Thyroid gland (tissue), 4 donors: ENCODE data around the gene CYP2A6. TPM values are rescaled to one million over a fixed set of nuclear protein-coding genes. Genes with fewer than 3 reads are reported as not detected.
A peak's percentile ranks its signal among the peaks of the same experiment; 100 is the strongest.

Source experiments
- DNase-seq, 2 donors: peaks; one replicate each; pipeline ENCODE4 v3.0.0-alpha.2; 2019
- H3K27ac ChIP-seq, 3 donors: fragments of 200-600 bp; sonication (generic); 1 replicate in 2 of 3; 2 replicates in 1 of 3; pipeline ENCODE4 v1.5.1; 2016 to 2019; ENCODE audit warnings: mild to moderate bottlenecking in 1 of 3, moderate library complexity in 1 of 3
- H3K27me3 ChIP-seq: fragments of 200-600 bp; sonication (generic); one replicate; pipeline ENCODE4 v1.5.1; 2019
- H3K36me3 ChIP-seq, 2 donors: fragments of 200-600 bp; sonication (generic); one replicate each; pipeline ENCODE4 v1.5.1; 2016 to 2019
- H3K4me1 ChIP-seq, 2 donors: fragments of 200-600 bp; sonication (generic); one replicate each; pipeline ENCODE4 v1.5.1; 2017 to 2019
- H3K4me3 ChIP-seq, 3 donors: fragments of 200-600 bp; sonication (generic); replicated peaks in 1 of 3; 1 replicate in 2 of 3; 2 replicates in 1 of 3; pipeline ENCODE4 v1.5.1; 2016; ENCODE audit warnings: mild to moderate bottlenecking in 1 of 3
- H3K9me3 ChIP-seq: fragments of 200-600 bp; sonication (generic); one replicate; pipeline ENCODE4 v1.5.1; 2017
- POLR2A ChIP-seq, 2 donors: fragments of 450-650 bp; IDR thresholded peaks; one replicate each; pipeline ENCODE4 v1.6.1; 2017; ENCODE audit warnings: antibody characterized with exemption in 2 of 2, mild to moderate bottlenecking in 2 of 2, moderate library complexity in 1 of 2
- WGBS, 2 donors: methylation state at CpG; one replicate each; pipeline ENCODE4 v1.1.5; 2017; 5-methylcytosine and 5-hydroxymethylcytosine counted together
- intact Hi-C: fragments of 100-400 bp; cut with DNase I; formaldehyde crosslinking; loops from one replicate; pipeline ENCODE4 v1.15.1; 2023
- total RNA-seq, 4 donors: library from RNA; depleted of rRNA; stranded (reverse); fragments of >200 nt; gene quantifications; one replicate each; pipeline ENCODE4 v1.2.3, GENCODE V29; 2016
- TF ChIP-seq, protein P1 (sequence below), 6 experiments: fragments of 200-600 bp in 3 of 6; fragments of 450-650 bp in 3 of 6; sonication (generic) in 3 of 6; IDR thresholded peaks; one replicate each; pipeline ENCODE4 v1.5.1; 2016 to 2019; ENCODE audit warnings: antibody characterized with exemption in 6 of 6, mild to moderate bottlenecking in 2 of 6, inconsistent platforms in 1 of 6, moderate library complexity in 1 of 6

Gene CYP2A6
- total RNA-seq, 4 donors from 2014 or later = not detected

GRCh38 chr19:40806423-40807146 lies 43.7 kb downstream of the CYP2A6 start:
- Histone ChIP-seq H3K27me3 (no peaks in the 10 kb centered on the region), H3K9me3 (no peaks in the 10 kb centered on the region), H3K4me3 (no peak overlapping the region), H3K36me3 (peaks cover 13 to 22% of the 10 kb centered on the region in 2 donors), H3K4me1 (peaks cover 47 to 90% of the 10 kb centered on the region in 2 donors), H3K27ac (peak overlapping the region in 2 of 3 donors; percentile 79 to 85)
- WGBS, 2 donors = 49% methylated on average over 25 to 26 of the region's 26 CpGs
- intact Hi-C loops = no loop called here
- DNase-seq = peak; percentile 53 to 54
- TF ChIP-seq, protein P1, sequence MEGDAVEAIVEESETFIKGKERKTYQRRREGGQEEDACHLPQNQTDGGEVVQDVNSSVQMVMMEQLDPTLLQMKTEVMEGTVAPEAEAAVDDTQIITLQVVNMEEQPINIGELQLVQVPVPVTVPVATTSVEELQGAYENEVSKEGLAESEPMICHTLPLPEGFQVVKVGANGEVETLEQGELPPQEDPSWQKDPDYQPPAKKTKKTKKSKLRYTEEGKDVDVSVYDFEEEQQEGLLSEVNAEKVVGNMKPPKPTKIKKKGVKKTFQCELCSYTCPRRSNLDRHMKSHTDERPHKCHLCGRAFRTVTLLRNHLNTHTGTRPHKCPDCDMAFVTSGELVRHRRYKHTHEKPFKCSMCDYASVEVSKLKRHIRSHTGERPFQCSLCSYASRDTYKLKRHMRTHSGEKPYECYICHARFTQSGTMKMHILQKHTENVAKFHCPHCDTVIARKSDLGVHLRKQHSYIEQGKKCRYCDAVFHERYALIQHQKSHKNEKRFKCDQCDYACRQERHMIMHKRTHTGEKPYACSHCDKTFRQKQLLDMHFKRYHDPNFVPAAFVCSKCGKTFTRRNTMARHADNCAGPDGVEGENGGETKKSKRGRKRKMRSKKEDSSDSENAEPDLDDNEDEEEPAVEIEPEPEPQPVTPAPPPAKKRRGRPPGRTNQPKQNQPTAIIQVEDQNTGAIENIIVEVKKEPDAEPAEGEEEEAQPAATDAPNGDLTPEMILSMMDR (IDR thresholded peaks at IDR 0.05) = peak in 5 of 6 experiments; percentile 33 to 56 (median 44)
- no peak for TF ChIP-seq POLR2A (IDR thresholded peaks at IDR 0.05)

DNA sequence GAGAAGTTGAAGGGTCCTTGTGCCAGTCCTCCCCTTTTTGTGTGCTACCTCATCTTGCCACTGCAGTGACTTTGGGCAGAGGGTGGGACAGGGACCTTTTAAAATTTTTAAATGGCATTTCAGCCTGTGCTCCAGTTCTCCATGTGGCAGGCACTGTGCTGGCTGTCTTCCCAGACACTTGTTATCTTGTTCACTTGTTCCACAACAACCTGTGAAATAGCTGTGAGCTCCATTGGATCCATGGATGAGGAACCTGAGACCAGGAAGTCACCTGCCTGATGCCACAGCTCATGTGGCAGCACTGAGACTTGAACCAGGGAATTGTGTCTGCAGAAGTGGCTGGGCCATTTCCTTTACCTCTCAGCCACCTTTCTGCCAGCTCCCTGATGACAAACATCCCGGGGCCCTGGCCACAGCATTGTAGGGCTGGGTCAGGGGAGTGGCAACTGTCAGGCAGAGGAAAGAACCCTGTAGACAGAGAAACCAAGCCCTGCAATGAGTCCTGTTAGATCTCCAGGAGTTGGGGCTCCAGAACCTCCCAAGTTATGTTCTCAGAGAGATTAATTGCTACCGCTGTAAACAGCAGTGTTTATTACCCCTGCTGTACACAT lies 44.9 kb downstream of the CYP2A6 start:
- H3K27ac ChIP-seq = peak overlapping the region; percentile 57 to 85 (median 79)
- H3K4me3 ChIP-seq = no peak overlapping the region
- H3K4me1 ChIP-seq = peaks cover 53 to 92% of the 10 kb centered on the region in 2 donors
- H3K27me3 ChIP-seq = no peaks in the 10 kb centered on the region
- WGBS, 2 donors = 67 to 80% methylated on average over 2 of the region's 2 CpGs
- H3K36me3 ChIP-seq = peaks cover 21 to 31% of the 10 kb centered on the region in 2 donors
- no peaks in the 10 kb centered on the region for H3K9me3 ChIP-seq
- intact Hi-C loops = no loop called here
- no peak for TF ChIP-seq POLR2A (IDR thresholded peaks at IDR 0.05)
- TF ChIP-seq, protein P1 (IDR thresholded peaks at IDR 0.05) = no peak
- DNase-seq = peak; percentile 87

DNA sequence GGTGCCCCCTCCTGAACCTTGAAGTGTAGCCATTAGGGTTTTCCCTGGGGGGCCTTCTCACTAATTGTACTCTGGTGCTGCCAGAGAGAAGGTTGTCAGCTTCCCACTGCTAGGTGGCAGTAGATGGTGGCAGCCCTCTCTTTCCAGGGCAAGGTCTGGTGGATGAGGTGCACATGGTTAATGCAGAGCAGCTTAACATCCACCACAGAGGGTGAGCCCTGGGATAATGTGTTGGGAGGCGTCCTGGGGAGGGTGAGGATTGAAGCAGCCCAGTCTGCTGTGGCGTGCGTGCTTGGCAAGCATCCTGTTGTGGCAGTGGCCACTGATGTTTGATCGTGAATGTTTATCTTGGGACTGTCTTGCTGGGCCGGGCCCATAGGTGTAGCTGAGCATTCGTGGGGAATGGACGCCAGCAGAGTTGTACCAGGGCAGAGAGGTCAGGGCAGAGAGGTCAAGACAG lies 45.4 kb downstream of the CYP2A6 start:
- no peak for DNase-seq
- Histone ChIP-seq H3K9me3 (no peaks in the 10 kb centered on the region), H3K4me1 (peaks cover 58 to 93% of the 10 kb centered on the region in 2 donors), H3K4me3 (no peak overlapping the region), H3K27ac (peak overlapping the region; percentile 37 to 85 (median 79)), H3K27me3 (no peaks in the 10 kb centered on the region), H3K36me3 (peaks cover 21 to 33% of the 10 kb centered on the region in 2 donors)
- intact Hi-C loops = loop anchor here (5.0 kb wide), 1 partner anchor 53 kb away; the partner anchor contains the start of genes ACTMAP and SNRPA
- no peak for TF ChIP-seq POLR2A (IDR thresholded peaks at IDR 0.05)
- TF ChIP-seq, protein P1 (IDR thresholded peaks at IDR 0.05) = no peak
- WGBS, 2 donors = 32 to 44% methylated on average over 6 to 7 of the region's 7 CpGs

DNA sequence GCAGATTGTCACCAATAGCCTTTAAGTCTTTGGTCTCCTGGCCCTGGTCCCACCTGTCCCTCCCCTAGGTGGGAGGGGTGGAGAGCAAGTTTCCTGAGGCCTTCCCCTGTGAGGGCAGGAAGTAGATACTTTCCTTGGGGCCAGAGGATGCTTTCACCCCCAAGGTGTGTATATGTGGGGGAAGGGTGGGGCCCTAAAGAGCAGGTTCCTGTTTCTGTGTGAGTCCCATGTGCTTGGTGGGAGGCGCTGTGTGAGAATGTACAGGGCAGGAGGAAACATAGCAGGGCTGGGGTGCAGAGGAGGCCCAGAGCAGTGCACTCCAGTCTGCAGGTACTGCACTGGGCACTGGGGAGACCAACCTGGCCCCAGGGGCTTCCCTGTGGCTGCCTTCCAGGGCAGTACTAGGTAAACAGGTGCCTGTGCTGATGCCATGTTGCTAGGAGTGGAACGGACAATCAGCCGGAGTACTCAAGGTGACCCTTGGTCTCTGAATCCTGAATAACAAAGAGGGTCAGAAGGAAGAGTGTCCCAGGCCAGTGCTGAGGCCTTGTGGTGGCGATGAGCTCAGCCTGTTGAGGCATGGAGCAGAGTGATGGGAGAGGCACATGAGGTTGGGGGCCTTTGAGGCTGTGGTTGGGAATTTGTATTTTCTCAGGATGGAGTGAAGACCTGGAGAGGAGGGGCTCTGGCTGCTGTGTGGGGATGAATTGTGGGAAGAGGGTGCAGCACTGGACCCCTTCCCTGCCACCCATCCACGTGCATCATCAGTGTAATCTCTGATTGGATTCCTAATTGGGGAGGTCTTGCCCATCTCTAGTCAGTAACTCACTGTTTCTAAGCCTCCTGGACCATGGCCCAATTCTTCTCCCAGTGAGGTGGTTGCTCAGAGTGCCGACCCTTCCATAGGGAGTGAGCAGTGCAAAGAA lies 46.1 kb downstream of the CYP2A6 start:
- Histone ChIP-seq H3K27me3 (no peaks in the 10 kb centered on the region), H3K4me1 (peaks cover 58 to 86% of the 10 kb centered on the region in 2 donors), H3K27ac (peak overlapping the region; percentile 37 to 85 (median 79)), H3K9me3 (no peaks in the 10 kb centered on the region), H3K36me3 (peaks cover 21 to 26% of the 10 kb centered on the region in 2 donors), H3K4me3 (no peak overlapping the region)
- intact Hi-C loops = loop anchor here (5.0 kb wide), 1 partner anchor 52 kb away; the partner anchor contains the start of genes ACTMAP and SNRPA
- peak; percentile 87 to 90 for DNase-seq
- TF ChIP-seq POLR2A (IDR thresholded peaks at IDR 0.05) = no peak
- TF ChIP-seq, protein P1 (IDR thresholded peaks at IDR 0.05) = no peak
- WGBS, 2 donors = 71 to 80% methylated on average over 5 to 6 of the region's 6 CpGs
